Measurements from ENCODE around the gene ARMH3. TPM values are rescaled to one million over a fixed set of nuclear protein-coding genes. Genes with fewer than 3 reads are reported as not detected.
A peak's percentile ranks its signal among the peaks of the same experiment; 100 is the strongest.

ARMH3 gene
- total RNA-seq, 1 experiment from 2014 or later, result 3.7 TPM

GRCh38 chr10:101856626-101857025 is 199.3 kb downstream of the ARMH3 start:
- H3K4me1 ChIP-seq (ENCODE audit: low read length), result peaks cover 13% of the 10 kb centered on the region
- H3K4me3 ChIP-seq (ENCODE audit: low read length), result no peak overlapping the region
- no peaks in the 10 kb centered on the region for H3K9me3 ChIP-seq (ENCODE audit: low read length)
- H2AFZ ChIP-seq (ENCODE audit: low read length), result no peak overlapping the region
- no peaks in the 10 kb centered on the region for H3K27me3 ChIP-seq (ENCODE audit: low read length)
- H3K27ac ChIP-seq (ENCODE audit: low read length), result no peak overlapping the region
- H4K20me1 ChIP-seq (ENCODE audit: insufficient read depth, low read depth, low read length), result no peaks in the 10 kb centered on the region
- H3K79me2 ChIP-seq (ENCODE audit: low read length), result no peaks in the 10 kb centered on the region
- DNase-seq, result no peak
- H3K9ac ChIP-seq (ENCODE audit: low read length), result no peak overlapping the region
- no peak overlapping the region for H3K4me2 ChIP-seq (ENCODE audit: low read depth, low read length, poor library complexity, severe bottlenecking)
- no peaks in the 10 kb centered on the region for H3K36me3 ChIP-seq (ENCODE audit: insufficient read depth, low read length)
- no peaks in the 10 kb centered on the region for H3K9me2 ChIP-seq (replicated peaks; ENCODE audit: insufficient read depth, low read length)

- Histone ChIP-seq H2AFZ (ENCODE audit: low read length) (no peak overlapping the region), H3K4me3 (ENCODE audit: low read length) (no peak overlapping the region), H3K9me2 (replicated peaks; ENCODE audit: insufficient read depth, low read length) (no peaks in the 10 kb centered on the region), H3K4me1 (ENCODE audit: low read length) (no peaks in the 10 kb centered on the region), H3K79me2 (ENCODE audit: low read length) (no peaks in the 10 kb centered on the region), H3K9me3 (ENCODE audit: low read length) (no peaks in the 10 kb centered on the region), H3K27me3 (ENCODE audit: low read length) (no peaks in the 10 kb centered on the region), H3K4me2 (ENCODE audit: low read depth, low read length, poor library complexity, severe bottlenecking) (no peak overlapping the region), H3K27ac (ENCODE audit: low read length) (no peak overlapping the region), H4K20me1 (ENCODE audit: insufficient read depth, low read depth, low read length) (no peaks in the 10 kb centered on the region), H3K36me3 (ENCODE audit: insufficient read depth, low read length) (no peaks in the 10 kb centered on the region), H3K9ac (ENCODE audit: low read length) (no peak overlapping the region)
- DNase-seq, result no peak
These were observed 204.4 kb downstream of the ARMH3 start for GRCh38 chr10:101851411-101852116.

GRCh38 chr10:101850749-101851148 is 205.2 kb downstream of the ARMH3 start:
- Histone ChIP-seq H3K4me3 (ENCODE audit: low read length) (no peak overlapping the region), H3K9me2 (replicated peaks; ENCODE audit: insufficient read depth, low read length) (no peaks in the 10 kb centered on the region), H3K79me2 (ENCODE audit: low read length) (no peaks in the 10 kb centered on the region), H3K4me2 (ENCODE audit: low read depth, low read length, poor library complexity, severe bottlenecking) (no peak overlapping the region), H3K9me3 (ENCODE audit: low read length) (no peaks in the 10 kb centered on the region), H2AFZ (ENCODE audit: low read length) (no peak overlapping the region), H3K27ac (ENCODE audit: low read length) (no peak overlapping the region), H3K9ac (ENCODE audit: low read length) (no peak overlapping the region), H3K27me3 (ENCODE audit: low read length) (no peaks in the 10 kb centered on the region), H4K20me1 (ENCODE audit: insufficient read depth, low read depth, low read length) (no peaks in the 10 kb centered on the region), H3K4me1 (ENCODE audit: low read length) (no peaks in the 10 kb centered on the region), H3K36me3 (ENCODE audit: insufficient read depth, low read length) (no peaks in the 10 kb centered on the region)
- no peak for DNase-seq

- no peaks in the 10 kb centered on the region for H4K20me1 ChIP-seq (ENCODE audit: insufficient read depth, low read depth, low read length)
- H3K79me2 ChIP-seq (ENCODE audit: low read length), result no peaks in the 10 kb centered on the region
- H3K4me2 ChIP-seq (ENCODE audit: low read depth, low read length, poor library complexity, severe bottlenecking), result no peak overlapping the region
- H3K9ac ChIP-seq (ENCODE audit: low read length), result no peak overlapping the region
- H3K9me2 ChIP-seq (replicated peaks; ENCODE audit: insufficient read depth, low read length), result no peaks in the 10 kb centered on the region
- H3K27ac ChIP-seq (ENCODE audit: low read length), result no peak overlapping the region
- no peak overlapping the region for H3K4me3 ChIP-seq (ENCODE audit: low read length)
- no peak overlapping the region for H2AFZ ChIP-seq (ENCODE audit: low read length)
- H3K9me3 ChIP-seq (ENCODE audit: low read length), result no peaks in the 10 kb centered on the region
- H3K4me1 ChIP-seq (ENCODE audit: low read length), result peaks cover 6% of the 10 kb centered on the region
- DNase-seq, result no peak
- H3K36me3 ChIP-seq (ENCODE audit: insufficient read depth, low read length), result no peaks in the 10 kb centered on the region
- H3K27me3 ChIP-seq (ENCODE audit: low read length), result no peaks in the 10 kb centered on the region
These were observed 207.1 kb downstream of the ARMH3 start for GRCh38 chr10:101848894-101849351.

- Histone ChIP-seq H3K27me3 (ENCODE audit: low read length) (no peaks in the 10 kb centered on the region), H3K79me2 (ENCODE audit: low read length) (no peaks in the 10 kb centered on the region), H4K20me1 (ENCODE audit: insufficient read depth, low read depth, low read length) (no peaks in the 10 kb centered on the region), H3K9me2 (replicated peaks; ENCODE audit: insufficient read depth, low read length) (no peaks in the 10 kb centered on the region), H3K4me3 (ENCODE audit: low read length) (no peak overlapping the region), H3K36me3 (ENCODE audit: insufficient read depth, low read length) (no peaks in the 10 kb centered on the region), H3K9me3 (ENCODE audit: low read length) (no peaks in the 10 kb centered on the region), H3K4me2 (ENCODE audit: low read depth, low read length, poor library complexity, severe bottlenecking) (no peak overlapping the region), H3K27ac (ENCODE audit: low read length) (no peak overlapping the region), H2AFZ (ENCODE audit: low read length) (no peak overlapping the region), H3K4me1 (ENCODE audit: low read length) (peaks cover 6% of the 10 kb centered on the region), H3K9ac (ENCODE audit: low read length) (no peak overlapping the region)
- DNase-seq, result no peak
These were observed 207.6 kb downstream of the ARMH3 start for GRCh38 chr10:101848408-101848807.

GRCh38 chr10:101845893-101846292 is 210.1 kb downstream of the ARMH3 start:
- Histone ChIP-seq H3K9ac (ENCODE audit: low read length) (no peak overlapping the region), H3K9me3 (ENCODE audit: low read length) (no peaks in the 10 kb centered on the region), H3K4me3 (ENCODE audit: low read length) (no peak overlapping the region), H3K79me2 (ENCODE audit: low read length) (no peaks in the 10 kb centered on the region), H3K9me2 (replicated peaks; ENCODE audit: insufficient read depth, low read length) (no peaks in the 10 kb centered on the region), H3K27me3 (ENCODE audit: low read length) (no peaks in the 10 kb centered on the region), H4K20me1 (ENCODE audit: insufficient read depth, low read depth, low read length) (peaks cover 7% of the 10 kb centered on the region; the same call in 1 of the 2 replicates), H3K4me1 (ENCODE audit: low read length) (peaks cover 19% of the 10 kb centered on the region), H3K27ac (ENCODE audit: low read length) (no peak overlapping the region), H3K36me3 (ENCODE audit: insufficient read depth, low read length) (no peaks in the 10 kb centered on the region), H3K4me2 (ENCODE audit: low read depth, low read length, poor library complexity, severe bottlenecking) (no peak overlapping the region), H2AFZ (ENCODE audit: low read length) (no peak overlapping the region)
- no peak for DNase-seq

- Histone ChIP-seq H2AFZ (ENCODE audit: low read length) (no peak within 1 kb of the TSS), H3K9me2 (replicated peaks; ENCODE audit: insufficient read depth, low read length) (no peaks in the 10 kb centered on the region), H3K27me3 (ENCODE audit: low read length) (no peaks in the 10 kb centered on the region), H3K79me2 (ENCODE audit: low read length) (no peaks in the 10 kb centered on the region), H3K4me2 (ENCODE audit: low read depth, low read length, poor library complexity, severe bottlenecking) (peak within 1 kb of the TSS; percentile 60), H3K27ac (ENCODE audit: low read length) (no peak within 1 kb of the TSS), H4K20me1 (ENCODE audit: insufficient read depth, low read depth, low read length) (peaks cover 7% of the 10 kb centered on the region; the same call in 1 of the 2 replicates), H3K9ac (ENCODE audit: low read length) (peak within 1 kb of the TSS; percentile 50), H3K4me3 (ENCODE audit: low read length) (peak within 1 kb of the TSS; percentile 59), H3K9me3 (ENCODE audit: low read length) (no peaks in the 10 kb centered on the region), H3K36me3 (ENCODE audit: insufficient read depth, low read length) (no peaks in the 10 kb centered on the region), H3K4me1 (ENCODE audit: low read length) (peaks cover 32% of the 10 kb centered on the region)
- peak; percentile 72 for DNase-seq
These were observed 212.6 kb downstream of the ARMH3 start, which contains the start of gene KCNIP2 for GRCh38 chr10:101843032-101844021. Gene KCNIP2, minus strand, starts transcription at chr10:101843800. Its CDS starts 232 bp downstream, at chr10:101843568.

GRCh38 chr10:101841826-101842225 is 214.1 kb downstream of the ARMH3 start:
- H3K4me2 ChIP-seq (ENCODE audit: low read depth, low read length, poor library complexity, severe bottlenecking), result no peak overlapping the region

More at GRCh38 chr10:101841826-101842225, 214.1 kb downstream of the ARMH3 start:
- Histone ChIP-seq H3K79me2 (ENCODE audit: low read length) (no peaks in the 10 kb centered on the region), H3K27ac (ENCODE audit: low read length) (no peak overlapping the region), H3K36me3 (ENCODE audit: insufficient read depth, low read length) (no peaks in the 10 kb centered on the region), H3K27me3 (ENCODE audit: low read length) (no peaks in the 10 kb centered on the region), H3K4me3 (ENCODE audit: low read length) (no peak overlapping the region), H3K4me1 (ENCODE audit: low read length) (peaks cover 32% of the 10 kb centered on the region), H2AFZ (ENCODE audit: low read length) (no peak overlapping the region), H3K9me3 (ENCODE audit: low read length) (no peaks in the 10 kb centered on the region), H3K9ac (ENCODE audit: low read length) (no peak overlapping the region), H4K20me1 (ENCODE audit: insufficient read depth, low read depth, low read length) (peaks cover 7% of the 10 kb centered on the region; the same call in 1 of the 2 replicates), H3K9me2 (replicated peaks; ENCODE audit: insufficient read depth, low read length) (no peaks in the 10 kb centered on the region)
- DNase-seq, result no peak

All from Karpas-422 (cell line).